Measurements from ENCODE around the gene BMP8A.

GRCh38 chr1:39538531-39539251 is 47.3 kb downstream of the BMP8A start:
- TF ChIP-seq ZZZ3 (IDR thresholded peaks at IDR 0.05) (no peak), PPARD (CRISPR knock-in tag; IDR thresholded peaks at IDR 0.05) (no peak), POLR2AphosphoS5 (IDR thresholded peaks at IDR 0.05; ENCODE audit: control insufficient read depth, insufficient read depth, low read depth, low read length) (no peak), EHMT2 (IDR thresholded peaks at IDR 0.05) (no peak), ZBTB33 (CRISPR knock-in tag; IDR thresholded peaks at IDR 0.05) (no peak), ZNF644 (tag; IDR thresholded peaks at IDR 0.05; ENCODE audit: low read depth) (no peak), TCF7L2 (IDR thresholded peaks at IDR 0.05; ENCODE audit: low read depth, low read length) (no peak), JUN (IDR thresholded peaks at IDR 0.05; ENCODE audit: borderline replicate concordance, low read depth, low read length) (no peak), JUN (CRISPR knock-in tag; IDR thresholded peaks at IDR 0.05; ENCODE audit: borderline replicate concordance) (no peak), NCOA4 (IDR thresholded peaks at IDR 0.05; ENCODE audit: partially characterized antibody) (no peak), NFE2L1 (tag; IDR thresholded peaks at IDR 0.05; ENCODE audit: borderline replicate concordance, low read depth) (no peak)
- TF ChIP-seq, protein P1, sequence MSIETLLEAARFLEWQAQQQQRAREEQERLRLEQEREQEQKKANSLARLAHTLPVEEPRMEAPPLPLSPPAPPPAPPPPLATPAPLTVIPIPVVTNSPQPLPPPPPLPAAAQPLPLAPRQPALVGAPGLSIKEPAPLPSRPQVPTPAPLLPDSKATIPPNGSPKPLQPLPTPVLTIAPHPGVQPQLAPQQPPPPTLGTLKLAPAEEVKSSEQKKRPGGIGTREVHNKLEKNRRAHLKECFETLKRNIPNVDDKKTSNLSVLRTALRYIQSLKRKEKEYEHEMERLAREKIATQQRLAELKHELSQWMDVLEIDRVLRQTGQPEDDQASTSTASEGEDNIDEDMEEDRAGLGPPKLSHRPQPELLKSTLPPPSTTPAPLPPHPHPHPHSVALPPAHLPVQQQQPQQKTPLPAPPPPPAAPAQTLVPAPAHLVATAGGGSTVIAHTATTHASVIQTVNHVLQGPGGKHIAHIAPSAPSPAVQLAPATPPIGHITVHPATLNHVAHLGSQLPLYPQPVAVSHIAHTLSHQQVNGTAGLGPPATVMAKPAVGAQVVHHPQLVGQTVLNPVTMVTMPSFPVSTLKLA (conservative IDR thresholded peaks at IDR 0.05) = no peak

Measured in K562 (cell line).